Measurements from ENCODE around the gene ZDBF2.

ZDBF2 gene

GRCh38 chr2:206341396-206341795, 66.9 kb downstream of the ZDBF2 start:
- Histone ChIP-seq H3K27me3 (ENCODE audit: insufficient read depth, low read depth, severe bottlenecking) (no peaks in the 10 kb centered on the region), H3K36me3 (no peaks in the 10 kb centered on the region), H3K4me3 (ENCODE audit: low read depth, low read length) (no peak overlapping the region), H3K27ac (no peak overlapping the region), H3K9me3 (ENCODE audit: severe bottlenecking) (peaks cover 4% of the 10 kb centered on the region)
- no peak for DNase-seq
- TF ChIP-seq CTCF (IDR thresholded peaks at IDR 0.05; ENCODE audit: low read depth, low read length) = no peak

- H3K27me3 ChIP-seq (ENCODE audit: insufficient read depth, low read depth, severe bottlenecking) = no peaks in the 10 kb centered on the region
- H3K27ac ChIP-seq = no peak overlapping the region
- no peaks in the 10 kb centered on the region for H3K36me3 ChIP-seq
- DNase-seq = no peak
- no peak for TF ChIP-seq CTCF (IDR thresholded peaks at IDR 0.05; ENCODE audit: low read depth, low read length)
- H3K4me3 ChIP-seq (ENCODE audit: low read depth, low read length) = no peak overlapping the region
- peaks cover 4% of the 10 kb centered on the region for H3K9me3 ChIP-seq (ENCODE audit: severe bottlenecking)
These were observed 68.7 kb downstream of the ZDBF2 start for GRCh38 chr2:206343144-206343543.

- Histone ChIP-seq H3K36me3 (no peaks in the 10 kb centered on the region), H3K9me3 (ENCODE audit: severe bottlenecking) (peaks cover 4% of the 10 kb centered on the region), H3K27me3 (ENCODE audit: insufficient read depth, low read depth, severe bottlenecking) (no peaks in the 10 kb centered on the region), H3K4me3 (ENCODE audit: low read depth, low read length) (no peak overlapping the region), H3K27ac (no peak overlapping the region)
- no peak for TF ChIP-seq CTCF (IDR thresholded peaks at IDR 0.05; ENCODE audit: low read depth, low read length)
- DNase-seq = no peak
These were observed 69.4 kb downstream of the ZDBF2 start for GRCh38 chr2:206343816-206344215.

- no peak overlapping the region for H3K27ac ChIP-seq
- H3K36me3 ChIP-seq = no peaks in the 10 kb centered on the region
- no peaks in the 10 kb centered on the region for H3K27me3 ChIP-seq (ENCODE audit: insufficient read depth, low read depth, severe bottlenecking)
- no peak for TF ChIP-seq CTCF (IDR thresholded peaks at IDR 0.05; ENCODE audit: low read depth, low read length)
- DNase-seq = no peak
- H3K9me3 ChIP-seq (ENCODE audit: severe bottlenecking) = peaks cover 4% of the 10 kb centered on the region
- no peak overlapping the region for H3K4me3 ChIP-seq (ENCODE audit: low read depth, low read length)
These were observed 71.1 kb downstream of the ZDBF2 start for GRCh38 chr2:206345606-206346005.

- H3K27me3 ChIP-seq (ENCODE audit: insufficient read depth, low read depth, severe bottlenecking) = no peaks in the 10 kb centered on the region
- no peaks in the 10 kb centered on the region for H3K36me3 ChIP-seq
- no peak overlapping the region for H3K4me3 ChIP-seq (ENCODE audit: low read depth, low read length)
- DNase-seq = no peak
- H3K27ac ChIP-seq = no peak overlapping the region
- TF ChIP-seq CTCF (IDR thresholded peaks at IDR 0.05; ENCODE audit: low read depth, low read length) = no peak
- peaks cover 4% of the 10 kb centered on the region for H3K9me3 ChIP-seq (ENCODE audit: severe bottlenecking)
These were observed 74.9 kb downstream of the ZDBF2 start for GRCh38 chr2:206349375-206349774.

GRCh38 chr2:206352571-206352970, 78.1 kb downstream of the ZDBF2 start:
- Histone ChIP-seq H3K36me3 (no peaks in the 10 kb centered on the region), H3K27me3 (ENCODE audit: insufficient read depth, low read depth, severe bottlenecking) (no peaks in the 10 kb centered on the region), H3K4me3 (ENCODE audit: low read depth, low read length) (no peak overlapping the region), H3K27ac (no peak overlapping the region), H3K9me3 (ENCODE audit: severe bottlenecking) (no peaks in the 10 kb centered on the region)
- TF ChIP-seq CTCF (IDR thresholded peaks at IDR 0.05; ENCODE audit: low read depth, low read length) = no peak
- no peak for DNase-seq
